GM18951 (cell line): ENCODE results near the gene ZBED5.
"Not testable (repeated sequence)": the region's sequence is repeated elsewhere in the genome, so short reads cannot be mapped to it uniquely, and the experiment has no call there.

Experiments
- POLR2A ChIP-seq: IDR thresholded peaks from 4 replicates; pipeline ENCODE4 v1.6.1; 2011; ENCODE audit warnings: mild to moderate bottlenecking; ENCODE audit not compliant: insufficient read length, insufficient read depth; ENCODE audit errors: extremely low read depth
- in situ Hi-C: fragments of 300-500 bp; cut with MboI; formaldehyde crosslinking; loops from one replicate; pipeline ENCODE4 v1.12.0; 2022; ENCODE audit warnings: low sequenced_read_pairs, mixed read lengths, inconsistent platforms; ENCODE audit not compliant: unreplicated experiment

The ZBED5 gene

DNA sequence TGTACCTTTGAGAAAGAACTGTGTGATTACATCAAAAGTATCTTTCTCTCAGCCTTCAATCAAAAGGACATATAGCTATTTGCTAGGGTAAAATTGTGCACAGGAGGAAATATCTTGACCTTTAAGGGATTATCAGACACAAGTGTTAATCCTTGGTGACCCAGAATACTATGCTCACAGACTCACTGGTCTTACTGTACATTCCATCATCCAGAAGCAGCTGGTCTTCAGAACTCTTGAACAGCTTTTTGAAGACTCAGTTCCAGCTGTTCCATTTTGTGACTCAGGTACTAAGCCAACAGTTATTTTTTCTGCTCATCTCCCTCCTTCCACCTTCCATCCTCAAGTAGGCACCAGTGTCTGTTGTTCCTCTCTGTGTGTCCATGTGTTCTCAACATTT is 19.8 kb downstream of the ZBED5 start:
- no peak for TF ChIP-seq POLR2A

DNA sequence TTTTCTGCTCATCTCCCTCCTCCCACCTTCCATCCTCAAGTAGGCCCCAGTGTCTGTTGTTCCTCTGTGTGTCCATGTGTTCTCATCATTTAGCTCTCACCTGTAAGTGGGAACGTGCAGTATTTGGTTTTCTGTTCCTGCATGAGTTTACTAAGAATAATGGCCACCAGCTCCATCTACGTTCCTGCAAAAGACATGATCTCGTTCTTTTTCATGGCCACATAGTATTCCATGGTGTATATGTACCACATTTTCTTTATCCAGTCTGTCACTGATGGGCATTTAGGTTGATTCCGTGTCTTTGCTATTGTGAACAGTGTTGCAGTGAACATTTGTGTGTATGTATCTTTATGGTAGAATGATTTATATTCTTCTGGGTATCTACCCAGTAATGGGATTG is 21.0 kb downstream of the ZBED5 start:
- in situ Hi-C loops, result not testable (repeated sequence)

More for the DNA sequence above, 19.8 kb downstream of the ZBED5 start:
- in situ Hi-C loops, result no loop called here

DNA sequence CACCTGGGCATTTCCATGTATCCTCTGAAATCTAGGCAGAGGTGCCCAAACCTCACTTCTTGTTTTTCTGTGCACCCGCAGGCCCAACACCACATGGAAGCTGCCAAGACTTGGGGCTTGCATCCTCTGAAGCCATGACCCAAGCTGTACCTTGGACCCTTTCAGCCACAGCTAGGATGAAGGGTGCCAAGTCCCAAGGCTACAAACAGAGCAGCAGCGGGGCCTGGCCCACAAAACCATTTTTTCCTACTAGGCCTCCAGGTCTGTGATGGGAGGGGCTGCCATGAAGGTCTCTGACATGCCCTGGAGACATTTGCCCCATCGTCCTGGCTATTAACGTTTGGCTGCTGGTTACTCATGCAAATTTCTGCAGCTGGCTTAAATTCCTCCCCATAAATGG is 28.7 kb downstream of the ZBED5 start:
- TF ChIP-seq POLR2A, result no peak
- in situ Hi-C loops, result no loop called here

DNA sequence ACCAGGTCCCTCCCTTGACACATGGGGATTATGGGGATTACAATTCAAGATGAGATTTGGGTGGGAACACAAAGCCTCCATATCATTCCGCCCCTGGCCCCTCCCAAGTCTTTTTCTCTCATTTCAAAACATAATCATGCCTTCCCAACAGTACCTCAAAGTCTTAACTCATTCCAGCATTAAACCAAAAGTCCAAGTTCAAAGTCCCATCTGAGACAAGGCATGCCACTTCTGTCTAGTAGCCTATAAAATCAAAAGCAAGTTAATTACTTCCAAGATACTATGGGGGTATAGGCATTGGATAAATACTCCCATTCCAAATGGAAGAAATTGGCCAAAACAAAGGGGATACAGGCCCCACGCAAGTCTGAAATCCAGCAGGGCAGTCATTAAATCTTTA is 29.5 kb downstream of the ZBED5 start:
- no peak for TF ChIP-seq POLR2A
- in situ Hi-C loops, result no loop called here

DNA sequence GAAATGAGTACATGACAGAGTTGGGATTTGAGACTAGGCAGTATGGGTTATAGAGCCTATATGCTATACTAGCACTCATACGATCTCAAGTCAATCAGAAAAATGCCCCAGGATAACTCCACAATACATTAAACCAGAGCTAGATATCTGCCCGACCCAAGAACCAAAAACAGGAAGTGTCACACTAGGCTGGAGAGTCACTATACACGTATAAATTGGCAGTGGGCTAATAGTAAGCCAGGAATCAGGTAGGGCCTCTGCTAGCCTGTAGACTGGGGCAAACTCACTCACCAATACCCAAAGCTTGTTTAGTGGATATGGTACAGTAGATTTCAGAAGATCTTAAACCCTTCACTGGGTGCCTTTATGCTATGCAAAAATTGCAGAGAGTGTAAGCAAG is 33.0 kb downstream of the ZBED5 start:
- in situ Hi-C loops, result no loop called here
- no peak for TF ChIP-seq POLR2A

DNA sequence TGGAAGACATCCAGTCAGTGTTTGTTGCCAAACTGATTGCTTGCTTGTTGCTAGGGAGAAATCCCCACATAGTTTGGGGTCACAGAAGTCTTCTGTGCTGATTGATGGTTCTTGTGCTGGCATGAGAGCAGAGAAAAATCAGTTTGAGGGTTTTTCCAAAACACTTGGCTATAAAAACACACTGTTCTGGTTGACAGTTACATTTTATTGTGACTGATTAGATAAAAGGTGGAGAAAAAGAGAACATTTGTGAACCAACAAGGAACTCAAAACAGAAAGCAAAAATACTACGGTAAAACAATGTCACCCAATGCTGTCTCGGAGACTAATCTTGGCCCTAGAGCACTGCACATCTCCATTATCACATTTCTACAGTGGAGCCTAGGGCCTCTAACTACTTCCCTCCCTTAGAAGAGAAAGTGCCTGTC is 34.7 kb downstream of the ZBED5 start:
- in situ Hi-C loops, result no loop called here
- no peak for TF ChIP-seq POLR2A

DNA sequence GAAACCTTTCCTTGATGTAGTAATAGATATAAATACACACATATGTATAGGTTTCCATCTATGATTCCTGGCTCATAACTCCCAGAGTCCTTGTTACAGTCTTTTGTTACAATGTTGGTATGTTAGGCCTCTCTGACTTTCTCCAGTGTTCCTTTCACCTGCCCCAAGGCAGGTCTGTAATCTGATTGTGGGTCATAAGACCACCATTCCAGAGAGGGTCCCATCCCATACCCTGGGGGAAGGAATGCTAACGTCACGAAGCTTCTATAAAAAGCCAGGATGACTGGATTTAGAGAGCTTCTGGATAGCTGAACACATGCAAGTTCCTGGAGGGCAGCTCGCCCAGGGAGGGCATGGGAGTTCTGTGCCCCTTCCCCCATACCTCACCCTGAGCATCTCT is 35.4 kb downstream of the ZBED5 start:
- in situ Hi-C loops, result not testable (repeated sequence)

DNA sequence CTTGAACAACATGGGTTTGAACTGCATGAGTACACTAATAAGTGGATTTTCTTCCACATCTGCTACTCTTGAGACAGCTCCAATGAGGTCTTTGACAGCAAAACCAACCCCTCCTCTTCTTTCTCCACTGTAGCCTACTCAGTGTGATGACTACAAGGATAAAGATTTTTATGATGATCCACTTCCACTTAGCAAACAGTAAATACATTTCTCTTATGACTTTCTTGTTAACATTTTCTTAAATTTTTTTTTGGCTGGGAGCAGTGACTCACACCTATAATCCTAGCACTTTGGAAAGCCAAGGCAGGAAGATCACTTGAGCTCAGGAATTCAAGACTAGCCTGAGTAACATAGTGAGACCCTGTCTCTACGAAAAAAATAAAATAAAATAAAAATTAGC is 39.3 kb downstream of the ZBED5 start:
- in situ Hi-C loops, result no loop called here
- no peak for TF ChIP-seq POLR2A

DNA sequence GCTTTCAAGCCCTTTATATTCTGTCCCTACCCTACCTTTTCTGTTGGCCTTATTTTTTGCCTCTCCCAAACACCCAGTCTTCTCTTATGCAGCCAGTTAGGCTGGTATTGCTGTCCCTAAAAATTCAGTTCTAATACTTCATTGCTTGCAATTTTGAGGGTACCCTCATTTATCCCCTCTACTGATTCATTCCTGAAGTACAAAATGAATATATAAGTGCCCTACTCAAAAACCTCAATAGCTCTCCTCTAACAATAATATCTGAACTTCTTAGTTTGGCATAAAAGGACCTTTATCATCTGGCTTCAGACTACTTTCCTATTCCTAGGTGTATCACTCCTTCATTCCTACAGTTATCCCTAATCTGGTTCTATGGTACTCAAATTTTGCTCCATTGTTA is 43.9 kb downstream of the ZBED5 start:
- in situ Hi-C loops, result no loop called here
- no peak for TF ChIP-seq POLR2A

DNA sequence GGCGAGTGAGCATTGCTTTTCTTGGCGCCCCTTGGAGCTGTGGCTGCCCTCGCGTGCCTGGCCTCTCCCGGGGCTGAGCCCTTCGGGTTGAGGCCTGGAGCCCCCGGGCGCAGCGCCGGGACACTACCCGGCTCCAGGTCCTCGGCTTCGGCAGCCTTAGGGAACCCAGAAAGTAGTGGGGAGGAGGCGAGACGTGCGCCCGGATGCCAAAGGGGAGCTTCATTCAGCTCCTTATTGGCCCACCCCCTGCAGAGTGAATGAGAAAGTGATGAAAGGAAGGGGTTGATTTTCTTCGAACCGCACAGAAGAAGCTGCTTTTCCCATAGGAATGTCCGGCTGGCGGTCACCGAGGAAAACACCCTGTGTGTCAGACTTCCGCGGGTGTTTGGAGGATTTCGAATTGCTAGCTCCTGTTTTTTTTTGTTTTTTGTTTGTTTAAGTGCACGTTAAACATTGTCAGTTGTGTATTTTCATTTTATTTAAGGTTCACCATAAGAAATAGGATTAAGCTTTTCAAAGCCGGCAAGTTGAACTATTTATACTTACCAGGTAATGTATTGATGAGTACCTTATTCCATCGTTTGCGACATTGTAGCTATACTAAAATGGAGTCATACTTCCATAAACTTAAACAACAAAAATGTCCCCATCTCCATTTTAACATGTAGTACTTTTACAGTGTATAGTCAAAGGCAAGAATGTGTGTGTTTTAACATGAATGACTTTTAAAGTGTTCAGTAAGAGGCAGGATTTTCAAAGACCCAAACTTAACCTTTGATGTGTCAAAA is 48.3 kb downstream of the ZBED5 start:
- in situ Hi-C loops, result no loop called here
- no peak for TF ChIP-seq POLR2A

DNA sequence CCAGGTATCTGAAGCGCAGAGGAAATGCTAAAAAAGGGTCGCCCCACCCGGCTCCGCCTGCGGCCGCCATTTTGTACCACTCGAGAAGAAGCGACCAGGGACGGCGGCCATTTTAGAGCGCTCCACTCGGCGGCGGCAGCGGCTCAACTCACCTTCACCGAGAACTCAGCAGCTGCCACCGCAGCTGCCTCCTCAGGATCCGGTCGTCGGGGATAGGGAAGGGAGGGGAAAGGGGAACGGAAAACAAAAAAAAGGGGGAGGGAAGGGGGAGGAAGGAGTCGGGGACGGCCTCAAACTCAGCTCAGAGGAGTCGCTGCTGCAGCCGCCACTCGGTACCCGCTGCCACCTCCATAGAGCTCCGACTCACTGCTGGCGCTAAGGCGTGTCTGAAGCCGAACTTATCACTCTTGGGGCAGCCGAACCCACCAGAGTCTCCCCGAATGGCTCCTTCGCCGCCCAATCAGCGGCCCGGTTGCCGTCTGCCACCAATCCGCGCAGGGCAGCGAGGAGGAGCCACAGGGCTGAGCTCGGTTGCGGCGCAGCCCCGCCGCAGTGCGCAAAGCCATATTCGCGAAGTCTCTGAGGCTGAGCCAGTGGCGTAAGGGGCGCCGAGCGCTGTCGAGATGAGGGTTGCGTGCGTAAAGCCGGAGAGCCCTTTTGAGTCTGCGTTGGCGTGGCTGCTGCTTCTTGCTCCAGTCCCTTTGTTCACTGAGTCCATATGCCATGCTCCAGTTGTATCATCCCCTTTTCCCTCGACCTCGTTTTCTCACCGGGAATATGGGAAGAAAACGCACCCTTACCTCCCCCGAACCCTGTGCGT is 49.1 kb downstream of the ZBED5 start, which contains the start of gene EIF4G2:
TSS of gene EIF4G2 (minus strand) at position 374 of the 820 bp plus-strand sequence.
- in situ Hi-C loops, result no loop called here
- TF ChIP-seq POLR2A, result peak; percentile 100

DNA sequence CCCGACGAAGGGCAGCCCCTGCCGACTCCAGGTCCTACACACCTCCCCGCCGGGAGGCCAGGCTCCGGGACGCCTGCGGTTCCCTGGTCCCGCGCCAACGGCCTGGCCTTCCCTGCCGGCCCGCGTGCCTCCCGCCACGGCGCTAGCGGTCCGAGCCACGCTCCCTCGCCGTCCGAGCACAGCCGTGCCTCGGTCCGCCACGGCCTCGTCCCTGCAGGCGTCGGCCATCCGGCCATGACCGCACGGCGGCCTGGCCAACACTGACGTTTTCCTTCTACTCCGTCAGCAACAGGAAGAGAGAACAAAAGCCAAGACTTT is 49.7 kb downstream of the ZBED5 start:
- TF ChIP-seq POLR2A, result no peak
- in situ Hi-C loops, result no loop called here

DNA sequence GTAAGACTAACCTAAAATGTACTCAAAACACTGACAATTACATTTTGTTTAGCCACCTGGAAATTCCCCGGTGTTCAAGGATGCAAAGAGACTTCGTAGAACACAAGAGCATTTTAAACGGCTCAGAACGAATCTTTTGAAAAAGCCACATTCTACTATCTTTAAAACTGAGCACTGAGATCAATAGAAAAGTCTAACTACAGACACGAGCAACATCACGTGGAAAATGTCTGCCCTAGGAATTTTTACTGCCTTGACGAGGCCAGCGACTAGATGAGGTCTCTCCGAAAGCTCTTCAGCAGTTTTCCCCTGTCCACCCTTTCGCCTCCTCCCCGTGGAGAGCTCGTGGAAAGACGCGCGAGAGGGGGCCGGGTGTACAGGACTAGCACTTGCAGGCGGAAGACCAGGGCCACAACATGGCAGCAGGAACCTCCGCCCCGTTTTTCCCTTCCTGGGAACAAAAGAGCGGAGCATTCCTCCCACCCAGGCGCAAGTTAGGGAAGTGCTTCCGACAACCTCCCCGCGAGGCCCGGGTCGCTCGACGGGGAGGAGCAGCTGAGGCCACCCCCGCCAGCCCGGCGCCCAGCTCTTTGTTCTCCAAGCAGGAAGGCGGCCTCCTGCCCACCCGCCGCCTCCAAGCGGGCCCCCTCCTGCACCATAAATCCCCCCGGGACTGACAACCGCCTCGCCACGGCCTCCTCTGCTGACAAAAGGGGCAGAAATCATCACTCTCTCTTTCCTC is 50.2 kb downstream of the ZBED5 start:
- in situ Hi-C loops, result no loop called here

More for the DNA sequence above, 50.2 kb downstream of the ZBED5 start:
- no peak for TF ChIP-seq POLR2A
